ENCODE measurements around the gene KRT78. TPM values are rescaled to one million over a fixed set of nuclear protein-coding genes. Genes with fewer than 3 reads are reported as not detected.

Gene KRT78
- total and polyA plus RNA-seq, 9 of the 15 experiments (the other 6 are each of a cell fraction or from before 2014, with no cell fraction given) = not detected

GRCh38 chr12:52809166-52809565 lies 39.6 kb downstream of the KRT78 start:
- Histone ChIP-seq H3K27ac (ENCODE audit: extremely low read depth, low read depth, low read length) (no peak overlapping the region), H4K20me1 (replicated peaks; ENCODE audit: control insufficient read depth, insufficient read depth, low read length) (peaks cover 4% of the 10 kb centered on the region; the same call in 1 of the 2 replicates), H3K9me3 (replicated peaks; ENCODE audit: control insufficient read depth, insufficient read depth, low read depth, low read length) (no peaks in the 10 kb centered on the region), H3K9ac (ENCODE audit: insufficient read depth in 1 of 2, low read depth in 2 of 2, low read length in 2 of 2) (no peak overlapping the region), H3K27me3 (ENCODE audit: control insufficient read depth in 2 of 2, insufficient read depth in 2 of 2, low read length in 2 of 2) (peaks cover 31 to 64% of the 10 kb centered on the region in 2 experiments), H3K36me3 (ENCODE audit: control insufficient read depth, insufficient read depth, low read length) (no peaks in the 10 kb centered on the region), H3K9me1 (ENCODE audit: control insufficient read depth, insufficient read depth, low read length) (no peaks in the 10 kb centered on the region), H2AFZ (ENCODE audit: low read depth, low read length) (no peak overlapping the region), H3K4me2 (ENCODE audit: insufficient read depth, low read length) (no peak overlapping the region), H3K4me1 (replicated peaks in 1 of 2; ENCODE audit: control insufficient read depth in 2 of 2, insufficient read depth in 2 of 2, low read length in 2 of 2) (no peaks in the 10 kb centered on the region; a peak in 2 of 5 replicates), H3K4me3 (no peak overlapping the region), H3K79me2 (ENCODE audit: control insufficient read depth, insufficient read depth, low read length) (no peaks in the 10 kb centered on the region)
- FAIRE-seq = no peak
- 5% methylated on average over 7 of the region's 7 CpGs for WGBS (ENCODE audit: insufficient coverage, low coverage, missing lambda C conversion rate)
- ChIA-PET POLR2A (no interaction called here), CTCF (ENCODE audit: low intra/inter-chr PET ratio) (no interaction called here)
- in situ Hi-C loops (cut with MboI) = no loop called here
- ATAC-seq = no peak
- no peak for TF ChIP-seq FOXP1 (CRISPR knock-in tag; IDR thresholded peaks at IDR 0.05)
- TF ChIP-seq C11orf30 (IDR thresholded peaks at IDR 0.05; ENCODE audit: low read depth) = no peak
- TF ChIP-seq, protein P1, sequence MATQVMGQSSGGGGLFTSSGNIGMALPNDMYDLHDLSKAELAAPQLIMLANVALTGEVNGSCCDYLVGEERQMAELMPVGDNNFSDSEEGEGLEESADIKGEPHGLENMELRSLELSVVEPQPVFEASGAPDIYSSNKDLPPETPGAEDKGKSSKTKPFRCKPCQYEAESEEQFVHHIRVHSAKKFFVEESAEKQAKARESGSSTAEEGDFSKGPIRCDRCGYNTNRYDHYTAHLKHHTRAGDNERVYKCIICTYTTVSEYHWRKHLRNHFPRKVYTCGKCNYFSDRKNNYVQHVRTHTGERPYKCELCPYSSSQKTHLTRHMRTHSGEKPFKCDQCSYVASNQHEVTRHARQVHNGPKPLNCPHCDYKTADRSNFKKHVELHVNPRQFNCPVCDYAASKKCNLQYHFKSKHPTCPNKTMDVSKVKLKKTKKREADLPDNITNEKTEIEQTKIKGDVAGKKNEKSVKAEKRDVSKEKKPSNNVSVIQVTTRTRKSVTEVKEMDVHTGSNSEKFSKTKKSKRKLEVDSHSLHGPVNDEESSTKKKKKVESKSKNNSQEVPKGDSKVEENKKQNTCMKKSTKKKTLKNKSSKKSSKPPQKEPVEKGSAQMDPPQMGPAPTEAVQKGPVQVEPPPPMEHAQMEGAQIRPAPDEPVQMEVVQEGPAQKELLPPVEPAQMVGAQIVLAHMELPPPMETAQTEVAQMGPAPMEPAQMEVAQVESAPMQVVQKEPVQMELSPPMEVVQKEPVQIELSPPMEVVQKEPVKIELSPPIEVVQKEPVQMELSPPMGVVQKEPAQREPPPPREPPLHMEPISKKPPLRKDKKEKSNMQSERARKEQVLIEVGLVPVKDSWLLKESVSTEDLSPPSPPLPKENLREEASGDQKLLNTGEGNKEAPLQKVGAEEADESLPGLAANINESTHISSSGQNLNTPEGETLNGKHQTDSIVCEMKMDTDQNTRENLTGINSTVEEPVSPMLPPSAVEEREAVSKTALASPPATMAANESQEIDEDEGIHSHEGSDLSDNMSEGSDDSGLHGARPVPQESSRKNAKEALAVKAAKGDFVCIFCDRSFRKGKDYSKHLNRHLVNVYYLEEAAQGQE (IDR thresholded peaks at IDR 0.05; ENCODE audit: borderline replicate concordance) = no peak
- TF ChIP-seq, protein P1 (CRISPR knock-in tag; IDR thresholded peaks at IDR 0.05; ENCODE audit: low read depth) = no peak
- TF ChIP-seq POLR2A (conservative IDR thresholded peaks at IDR 0.05) = no peak
- TF ChIP-seq DNMT1 (IDR thresholded peaks at IDR 0.05) = no peak
- no peak for TF ChIP-seq TRIM25 (IDR thresholded peaks at IDR 0.05; ENCODE audit: borderline replicate concordance)
- TF ChIP-seq DIDO1 (tag; IDR thresholded peaks at IDR 0.05; ENCODE audit: low read depth) = no peak
- no peak for TF ChIP-seq ZNF589 (CRISPR knock-in tag; IDR thresholded peaks at IDR 0.05; ENCODE audit: low read depth)
- no peak for TF ChIP-seq RFX1 (IDR thresholded peaks at IDR 0.05)
- TF ChIP-seq ILF3 (IDR thresholded peaks at IDR 0.05; ENCODE audit: borderline replicate concordance) = no peak
- TF ChIP-seq THAP12 (CRISPR knock-in tag; IDR thresholded peaks at IDR 0.05) = no peak
- intact Hi-C loops (cut with micrococcal nuclease) = no loop called here
- no peak for DNase-seq (ENCODE audit: extremely low read depth in 1 of 4, low spot score in 3 of 4)
- BruUV-seq (replicated peaks) = no TSS peak

All from K562 (cell line).